Stimulated activated CD4-positive, alpha-beta T cell treated with anti-CD3 and anti-CD28 coated beads, Interleukin-4, amount 100 ng/mL, for 1 hour (primary cell): ENCODE data around the gene RARRES2.
A peak's percentile ranks its signal among the peaks of the same experiment; 100 is the strongest.

Source experiments
- DNase-seq: peaks from one replicate; pipeline ENCODE4 v3.0.0-alpha.2; 2020

The RARRES2 gene

DNA sequence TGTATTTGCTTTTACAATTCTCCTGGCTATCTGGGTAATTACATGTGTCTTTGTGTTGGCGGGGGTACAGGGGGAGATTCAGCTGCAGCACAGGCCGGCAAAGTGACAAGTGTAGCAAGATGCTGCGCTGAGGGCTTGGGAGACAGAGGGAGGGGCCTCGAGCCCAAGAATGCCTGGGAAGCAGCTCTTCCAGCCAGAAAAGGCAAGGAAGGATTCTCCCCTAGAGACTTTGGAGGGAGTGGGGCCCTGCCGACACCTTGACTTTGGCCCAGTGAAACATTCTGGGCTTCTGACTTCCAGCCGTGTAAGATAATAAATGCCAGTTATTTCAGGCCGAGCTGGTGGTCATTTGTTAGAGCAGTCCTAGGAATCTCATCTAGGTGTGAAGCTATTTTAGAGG lies 20.0 kb upstream of the RARRES2 start:
- DNase-seq = no peak

DNA sequence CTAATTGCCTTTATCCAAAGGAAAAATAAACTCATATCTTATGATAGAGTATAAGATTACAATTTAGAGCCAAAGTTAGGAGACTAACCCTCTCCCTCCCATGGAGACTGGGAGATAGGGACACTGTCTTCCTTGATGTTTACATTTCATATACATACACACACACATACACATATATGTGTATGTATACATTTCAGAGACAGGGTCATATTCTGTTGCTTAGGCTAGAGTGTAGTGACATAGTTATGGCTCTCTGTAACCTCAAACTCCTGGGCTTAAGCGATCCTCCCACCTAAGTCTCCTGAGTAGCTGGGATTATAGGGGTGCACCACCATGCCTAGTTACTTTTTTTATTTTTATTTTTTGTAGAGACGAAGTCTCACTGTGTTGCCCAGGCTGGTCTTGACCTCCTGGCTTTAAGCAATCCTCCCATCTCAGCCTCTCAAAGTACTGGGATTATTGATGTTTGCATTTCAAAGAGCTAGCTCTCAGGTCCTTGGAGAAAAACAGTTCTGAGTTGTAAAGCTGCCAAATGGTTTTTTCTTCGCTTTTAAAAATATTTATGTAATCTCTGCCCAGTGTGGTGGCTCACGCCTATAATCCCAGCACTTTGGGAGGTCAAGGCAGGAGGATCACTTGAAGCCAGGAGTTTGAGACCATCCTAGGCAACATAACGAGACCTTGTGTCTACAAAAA lies 19.1 kb upstream of the RARRES2 start:
- no peak for DNase-seq

GRCh38 chr7:150359622-150360362 lies 18.4 kb upstream of the RARRES2 start:
- DNase-seq = no peak

- no peak for DNase-seq
Observed at GRCh38 chr7:150358988-150359621, 17.7 kb upstream of the RARRES2 start.

GRCh38 chr7:150358433-150358832 lies 17.0 kb upstream of the RARRES2 start:
- no peak for DNase-seq

DNA sequence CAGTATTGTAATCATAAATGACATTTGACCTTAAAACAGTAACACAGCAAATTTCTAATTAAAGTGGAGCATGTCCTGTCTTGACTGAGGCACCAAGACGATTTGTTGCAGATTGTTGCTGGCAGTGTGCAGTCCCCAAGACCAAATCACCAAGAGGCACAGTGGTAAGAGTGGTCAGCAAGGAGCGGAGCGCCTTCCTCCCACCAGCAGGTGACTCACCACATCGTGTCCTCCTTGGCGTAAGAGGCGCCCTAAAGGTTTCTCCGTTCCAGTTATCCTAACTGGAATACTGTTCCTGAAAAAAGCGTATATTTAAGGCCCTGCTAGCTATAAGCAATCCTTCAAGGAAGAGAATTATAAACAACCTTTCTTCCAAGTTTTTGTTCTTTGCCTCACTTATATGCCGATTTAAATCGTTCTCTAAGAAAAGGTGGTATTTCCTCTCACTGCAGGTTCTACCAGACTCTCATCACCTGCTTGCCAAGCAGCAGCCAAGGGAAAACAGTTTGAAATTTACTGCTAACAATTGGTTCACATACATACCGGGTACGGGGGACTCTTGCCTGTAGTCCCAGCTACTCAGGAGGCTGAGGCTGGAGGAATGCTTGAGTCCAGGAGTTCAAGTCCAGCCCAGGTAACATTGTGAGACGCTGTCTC lies 16.5 kb upstream of the RARRES2 start:
- no peak for DNase-seq

GRCh38 chr7:150357270-150357669 lies 15.8 kb upstream of the RARRES2 start:
- DNase-seq = peak; percentile 65

GRCh38 chr7:150356265-150356897 lies 15.0 kb upstream of the RARRES2 start:
- no peak for DNase-seq

DNA sequence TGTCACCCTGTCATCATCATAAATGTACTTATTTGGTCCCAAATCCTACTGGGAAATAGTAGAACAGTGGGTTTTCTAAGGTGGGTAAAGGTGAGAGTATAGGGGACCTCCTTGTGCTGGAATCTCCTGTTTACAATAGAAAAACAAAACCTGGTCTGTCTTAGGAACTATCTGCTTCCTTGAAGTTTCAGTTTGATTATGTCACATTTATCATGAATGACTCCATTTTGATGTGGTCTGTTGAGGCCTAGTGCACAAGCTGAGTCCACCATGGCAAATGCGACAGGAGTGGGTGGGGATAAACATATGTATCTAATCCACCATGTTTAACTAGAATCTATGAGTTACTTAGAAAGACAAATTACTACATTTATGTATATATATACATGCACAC lies 14.2 kb upstream of the RARRES2 start:
- no peak for DNase-seq

- DNase-seq = no peak
Observed at GRCh38 chr7:150351587-150352194, 10.3 kb upstream of the RARRES2 start.

DNA sequence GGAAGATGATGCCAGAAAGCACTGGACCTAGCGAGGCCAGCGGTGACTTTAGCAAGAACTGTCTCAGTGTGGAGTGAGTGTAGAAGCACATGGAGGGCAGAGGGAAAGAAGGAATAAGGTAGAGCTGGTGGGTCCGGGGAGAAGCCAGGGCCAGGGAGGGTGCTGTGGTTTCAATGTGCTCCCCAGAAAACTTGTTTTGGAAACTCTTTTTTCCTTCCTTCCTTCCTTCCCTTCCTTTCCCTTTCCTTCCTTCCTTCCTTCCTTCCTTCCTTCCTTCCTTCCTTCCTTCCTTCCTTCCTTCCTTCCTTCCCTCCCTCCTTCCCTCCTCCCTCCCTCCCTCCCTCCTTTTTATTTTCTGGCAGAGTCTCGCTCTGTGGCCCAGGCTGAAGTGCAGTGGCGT lies 5.5 kb upstream of the RARRES2 start:
- DNase-seq = no peak

GRCh38 chr7:150345012-150345411 lies 3.6 kb upstream of the RARRES2 start:
- DNase-seq = no peak

DNA sequence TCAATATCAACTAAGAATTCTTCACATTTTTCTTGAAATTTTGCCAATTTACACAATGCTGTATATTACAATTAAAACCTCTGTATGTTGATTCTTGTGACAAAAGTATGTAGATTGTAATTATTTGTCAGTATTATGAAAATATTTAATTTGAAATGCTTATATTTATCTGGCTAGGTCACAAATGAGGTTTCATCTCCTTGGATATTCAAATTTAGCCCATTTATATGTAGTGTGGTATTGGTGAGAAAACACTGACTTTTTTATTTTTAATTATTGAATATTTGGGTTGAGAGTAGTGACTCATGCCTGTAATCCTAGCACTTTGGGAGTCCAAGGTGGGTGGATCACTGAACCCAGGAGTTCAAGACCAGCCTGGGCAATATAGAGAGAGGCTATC lies 2.9 kb upstream of the RARRES2 start:
- no peak for DNase-seq

GRCh38 chr7:150343225-150343624 lies 1.8 kb upstream of the RARRES2 start:
- DNase-seq = no peak

- no peak for DNase-seq
Observed at GRCh38 chr7:150342121-150342408, 636 bp upstream of the RARRES2 start.

GRCh38 chr7:150340875-150341262 lies 560 bp downstream of the RARRES2 start:
- DNase-seq = no peak

DNA sequence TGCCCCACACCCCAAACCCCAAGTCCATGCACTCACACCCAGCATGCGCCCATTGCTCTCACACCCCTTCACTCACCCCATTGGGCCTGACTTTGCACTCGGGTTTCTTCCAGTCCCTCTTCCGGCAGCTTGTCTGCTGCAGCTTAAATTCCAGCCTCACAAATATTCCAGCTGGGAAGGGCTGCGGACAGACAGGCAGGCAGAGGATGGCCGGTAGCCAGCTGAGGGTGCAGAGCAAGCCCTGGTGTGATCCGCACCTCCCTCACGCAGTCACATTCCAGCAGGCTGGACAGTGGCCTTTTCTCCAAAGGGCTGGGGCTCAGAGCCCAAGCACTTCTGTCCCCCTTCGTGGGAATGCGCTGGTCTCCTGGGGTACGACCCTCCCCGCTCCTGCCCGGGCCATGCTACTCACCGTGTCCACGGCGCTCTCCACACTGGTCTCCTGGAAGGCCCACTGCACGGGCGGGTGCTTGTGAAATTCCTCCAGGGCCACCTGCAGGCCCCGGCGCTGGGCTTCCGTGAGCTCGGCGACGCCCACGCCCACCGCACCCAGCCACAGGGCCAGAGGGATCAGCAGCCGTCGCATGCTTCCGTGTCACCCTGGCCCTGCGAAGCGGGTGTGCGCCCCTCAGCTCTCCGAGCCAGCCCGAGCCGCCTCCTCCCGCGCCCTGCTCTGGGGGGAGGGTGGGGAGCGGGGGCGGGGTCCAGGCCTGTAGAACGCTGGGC lies 1.2 kb downstream of the RARRES2 start:
- DNase-seq = no peak

- no peak for DNase-seq
Observed at GRCh38 chr7:150339409-150339809, 2.0 kb downstream of the RARRES2 start.

DNA sequence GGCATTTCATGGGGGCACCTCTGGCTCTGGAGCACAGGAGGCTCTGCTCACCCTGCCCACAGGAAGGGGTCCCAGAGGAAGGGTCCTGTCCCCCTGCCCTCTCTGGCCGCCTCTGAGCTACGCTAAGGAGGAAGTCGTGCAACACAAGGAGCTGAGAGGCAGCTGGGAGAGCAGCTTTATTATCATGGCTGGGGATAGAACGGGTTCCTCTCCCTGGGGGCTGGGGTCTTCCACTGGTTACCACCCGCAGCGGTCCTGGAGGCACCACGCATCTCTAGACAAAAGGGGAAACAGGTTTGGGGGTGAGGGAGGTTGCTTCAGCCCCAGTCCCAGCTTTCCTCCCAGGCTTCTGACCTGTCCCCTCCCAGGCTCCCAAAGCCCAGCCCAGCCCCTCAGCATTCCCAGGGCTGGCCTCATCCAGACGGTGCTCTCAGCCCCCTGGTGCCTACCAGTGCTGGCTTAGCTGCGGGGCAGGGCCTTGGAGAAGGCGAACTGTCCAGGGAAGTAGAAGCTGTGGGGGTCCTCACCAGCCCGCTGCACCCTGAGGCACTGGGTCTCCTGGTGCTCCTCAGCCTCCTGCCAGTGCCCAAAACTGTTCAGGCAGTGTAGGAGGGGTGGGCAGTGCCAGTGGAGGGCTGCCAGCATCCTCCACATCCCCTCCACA lies 3.1 kb downstream of the RARRES2 start:
- no peak for DNase-seq

GRCh38 chr7:150337659-150338081 lies 3.8 kb downstream of the RARRES2 start:
- no peak for DNase-seq

DNA sequence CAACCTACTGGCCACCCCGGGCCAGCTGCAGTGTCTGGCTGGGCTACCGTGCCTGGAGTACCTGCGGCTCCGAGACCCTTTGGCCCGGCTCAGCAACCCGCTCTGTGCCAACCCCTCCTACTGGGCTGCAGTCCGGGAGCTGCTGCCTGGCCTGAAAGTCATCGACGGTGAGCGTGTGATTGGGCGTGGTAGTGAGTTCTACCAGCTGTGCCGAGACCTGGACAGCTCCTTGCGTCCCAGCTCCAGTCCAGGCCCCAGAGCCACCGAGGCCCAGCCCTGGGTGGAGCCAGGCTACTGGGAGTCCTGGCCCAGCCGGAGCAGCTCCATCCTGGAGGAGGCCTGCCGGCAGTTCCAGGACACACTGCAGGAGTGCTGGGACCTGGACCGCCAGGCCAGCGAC lies 4.2 kb downstream of the RARRES2 start:
- no peak for DNase-seq

DNA sequence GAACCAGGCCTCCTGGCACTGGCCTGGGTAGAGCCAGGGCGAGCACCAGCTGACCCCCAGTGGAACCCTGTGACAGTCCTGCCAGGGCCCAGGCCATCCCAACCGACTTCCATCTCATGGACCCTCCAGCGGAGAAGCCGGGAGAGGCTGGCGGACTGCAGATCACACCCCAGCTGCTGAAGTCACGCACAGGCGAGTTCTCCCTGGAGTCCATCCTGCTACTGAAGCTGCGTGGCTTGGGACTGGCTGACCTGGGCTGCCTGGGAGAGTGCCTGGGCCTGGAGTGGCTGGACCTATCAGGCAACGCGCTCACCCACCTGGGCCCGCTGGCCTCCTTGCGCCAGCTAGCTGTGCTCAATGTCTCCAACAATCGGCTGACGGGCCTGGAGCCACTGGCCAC lies 4.7 kb downstream of the RARRES2 start:
- no peak for DNase-seq
